Tibial nerve (tissue), 4 donors: ENCODE results near the gene OR2V2.

ENCODE experiments used
- EP300 ChIP-seq, 2 donors: sonication (generic); formaldehyde crosslinking; IDR thresholded peaks; one replicate each; pipeline ENCODE4 v1.6.1; 2017; ENCODE audit warnings: antibody characterized with exemption in 2 of 2, mild to moderate bottlenecking in 1 of 2
- POLR2A ChIP-seq, 2 donors: fragments of 450-650 bp; IDR thresholded peaks; one replicate each; pipeline ENCODE4 v1.6.1; 2017; ENCODE audit warnings: antibody characterized with exemption in 2 of 2, mild to moderate bottlenecking in 2 of 2, moderate library complexity in 2 of 2
- TF ChIP-seq, protein P1 (sequence below), 5 experiments: fragments of 200-600 bp in 3 of 5; fragments of 450-650 bp in 2 of 5; sonication (generic) in 3 of 5; IDR thresholded peaks; one replicate each; pipeline ENCODE4 v1.5.1; 2016 to 2019; ENCODE audit warnings: antibody characterized with exemption in 5 of 5, mild to moderate bottlenecking in 3 of 5, moderate library complexity in 2 of 5

DNA sequence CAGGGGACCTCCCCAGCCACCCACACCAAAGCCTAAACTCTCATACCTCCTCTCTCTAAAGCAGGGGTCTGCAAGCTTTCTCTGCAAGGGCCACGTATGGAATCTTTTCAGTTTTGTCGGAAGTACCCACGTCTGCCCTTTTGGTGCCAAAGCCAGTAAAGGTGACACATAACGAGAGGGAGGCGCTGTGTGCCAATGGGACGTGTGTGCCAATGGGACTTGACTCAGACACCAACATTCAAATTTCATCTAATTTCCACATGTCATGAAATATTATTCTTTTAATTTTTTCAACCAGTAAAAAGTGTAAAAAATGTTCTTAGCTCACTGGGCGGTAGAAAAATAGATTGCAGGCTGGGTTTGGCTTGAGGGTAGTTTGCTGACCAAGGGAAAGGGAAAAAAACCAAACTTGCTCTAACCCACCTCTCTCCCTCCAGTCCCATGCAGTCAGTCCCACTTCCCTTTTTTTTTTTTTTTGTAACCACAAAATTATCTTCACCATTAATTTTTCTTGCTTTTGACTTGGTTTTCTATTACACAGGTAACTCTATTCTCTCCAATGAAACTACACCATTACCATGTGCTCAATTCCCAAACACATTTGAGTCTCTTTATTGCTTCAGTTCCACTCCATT, 41.9 kb upstream of the OR2V2 start:
- TF ChIP-seq, protein P1, sequence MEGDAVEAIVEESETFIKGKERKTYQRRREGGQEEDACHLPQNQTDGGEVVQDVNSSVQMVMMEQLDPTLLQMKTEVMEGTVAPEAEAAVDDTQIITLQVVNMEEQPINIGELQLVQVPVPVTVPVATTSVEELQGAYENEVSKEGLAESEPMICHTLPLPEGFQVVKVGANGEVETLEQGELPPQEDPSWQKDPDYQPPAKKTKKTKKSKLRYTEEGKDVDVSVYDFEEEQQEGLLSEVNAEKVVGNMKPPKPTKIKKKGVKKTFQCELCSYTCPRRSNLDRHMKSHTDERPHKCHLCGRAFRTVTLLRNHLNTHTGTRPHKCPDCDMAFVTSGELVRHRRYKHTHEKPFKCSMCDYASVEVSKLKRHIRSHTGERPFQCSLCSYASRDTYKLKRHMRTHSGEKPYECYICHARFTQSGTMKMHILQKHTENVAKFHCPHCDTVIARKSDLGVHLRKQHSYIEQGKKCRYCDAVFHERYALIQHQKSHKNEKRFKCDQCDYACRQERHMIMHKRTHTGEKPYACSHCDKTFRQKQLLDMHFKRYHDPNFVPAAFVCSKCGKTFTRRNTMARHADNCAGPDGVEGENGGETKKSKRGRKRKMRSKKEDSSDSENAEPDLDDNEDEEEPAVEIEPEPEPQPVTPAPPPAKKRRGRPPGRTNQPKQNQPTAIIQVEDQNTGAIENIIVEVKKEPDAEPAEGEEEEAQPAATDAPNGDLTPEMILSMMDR (IDR thresholded peaks at IDR 0.05) = no peak
- TF ChIP-seq POLR2A (IDR thresholded peaks at IDR 0.05) (no peak), EP300 (IDR thresholded peaks at IDR 0.05) (no peak)
